ENCODE measurements around the gene MOGAT3.
A peak's percentile ranks its signal among the peaks of the same experiment; 100 is the strongest.

MOGAT3 gene

GRCh38 chr7:101161692-101162471 is 39.0 kb downstream of the MOGAT3 start:
- DNase-seq, result no peak
- Histone ChIP-seq H3K9me3 (ENCODE audit: control insufficient read depth, low read length) (no peaks in the 10 kb centered on the region), H3K4me1 (ENCODE audit: control insufficient read depth, insufficient read depth, low read length, poor library complexity, severe bottlenecking) (peaks cover 39% of the 10 kb centered on the region), H3K4me3 (ENCODE audit: insufficient read depth, low read depth, low read length, poor library complexity, severe bottlenecking) (no peak overlapping the region), H3K27me3 (replicated peaks; ENCODE audit: control insufficient read depth, insufficient read depth, low read length, poor library complexity, severe bottlenecking) (peaks cover 48% of the 10 kb centered on the region), H3K27ac (ENCODE audit: insufficient read depth, low read length, poor library complexity, severe bottlenecking) (no peak overlapping the region), H3K36me3 (ENCODE audit: control insufficient read depth, insufficient read depth, low read length) (peaks cover 11% of the 10 kb centered on the region)

GRCh38 chr7:101160910-101161309 is 39.9 kb downstream of the MOGAT3 start:
- peaks cover 32% of the 10 kb centered on the region for H3K4me1 ChIP-seq (ENCODE audit: control insufficient read depth, insufficient read depth, low read length, poor library complexity, severe bottlenecking)
- DNase-seq, result no peak
- no peak overlapping the region for H3K4me3 ChIP-seq (ENCODE audit: insufficient read depth, low read depth, low read length, poor library complexity, severe bottlenecking)
- peaks cover 38% of the 10 kb centered on the region for H3K27me3 ChIP-seq (replicated peaks; ENCODE audit: control insufficient read depth, insufficient read depth, low read length, poor library complexity, severe bottlenecking)
- no peaks in the 10 kb centered on the region for H3K9me3 ChIP-seq (ENCODE audit: control insufficient read depth, low read length)
- peaks cover 11% of the 10 kb centered on the region for H3K36me3 ChIP-seq (ENCODE audit: control insufficient read depth, insufficient read depth, low read length)
- no peak overlapping the region for H3K27ac ChIP-seq (ENCODE audit: insufficient read depth, low read length, poor library complexity, severe bottlenecking)

GRCh38 chr7:101159696-101160674 is 40.9 kb downstream of the MOGAT3 start:
- H3K27ac ChIP-seq (ENCODE audit: insufficient read depth, low read length, poor library complexity, severe bottlenecking), result no peak overlapping the region
- peaks cover 28% of the 10 kb centered on the region for H3K4me1 ChIP-seq (ENCODE audit: control insufficient read depth, insufficient read depth, low read length, poor library complexity, severe bottlenecking)
- no peaks in the 10 kb centered on the region for H3K9me3 ChIP-seq (ENCODE audit: control insufficient read depth, low read length)
- peaks cover 30% of the 10 kb centered on the region for H3K27me3 ChIP-seq (replicated peaks; ENCODE audit: control insufficient read depth, insufficient read depth, low read length, poor library complexity, severe bottlenecking)
- no peak for DNase-seq
- no peak overlapping the region for H3K4me3 ChIP-seq (ENCODE audit: insufficient read depth, low read depth, low read length, poor library complexity, severe bottlenecking)
- H3K36me3 ChIP-seq (ENCODE audit: control insufficient read depth, insufficient read depth, low read length), result peaks cover 11% of the 10 kb centered on the region

GRCh38 chr7:101156866-101157589 is 43.8 kb downstream of the MOGAT3 start:
- H3K4me1 ChIP-seq (ENCODE audit: control insufficient read depth, insufficient read depth, low read length, poor library complexity, severe bottlenecking), result peaks cover 18% of the 10 kb centered on the region
- H3K36me3 ChIP-seq (ENCODE audit: control insufficient read depth, insufficient read depth, low read length), result peaks cover 11% of the 10 kb centered on the region
- no peaks in the 10 kb centered on the region for H3K9me3 ChIP-seq (ENCODE audit: control insufficient read depth, low read length)
- DNase-seq, result no peak
- H3K27me3 ChIP-seq (replicated peaks; ENCODE audit: control insufficient read depth, insufficient read depth, low read length, poor library complexity, severe bottlenecking), result peaks cover 10% of the 10 kb centered on the region
- H3K27ac ChIP-seq (ENCODE audit: insufficient read depth, low read length, poor library complexity, severe bottlenecking), result no peak overlapping the region
- H3K4me3 ChIP-seq (ENCODE audit: insufficient read depth, low read depth, low read length, poor library complexity, severe bottlenecking), result no peak overlapping the region

GRCh38 chr7:101156277-101156676 is 44.6 kb downstream of the MOGAT3 start:
- peaks cover 18% of the 10 kb centered on the region for H3K4me1 ChIP-seq (ENCODE audit: control insufficient read depth, insufficient read depth, low read length, poor library complexity, severe bottlenecking)
- peaks cover 2% of the 10 kb centered on the region for H3K27me3 ChIP-seq (replicated peaks; ENCODE audit: control insufficient read depth, insufficient read depth, low read length, poor library complexity, severe bottlenecking)
- no peak overlapping the region for H3K27ac ChIP-seq (ENCODE audit: insufficient read depth, low read length, poor library complexity, severe bottlenecking)
- peaks cover 11% of the 10 kb centered on the region for H3K36me3 ChIP-seq (ENCODE audit: control insufficient read depth, insufficient read depth, low read length)
- H3K4me3 ChIP-seq (ENCODE audit: insufficient read depth, low read depth, low read length, poor library complexity, severe bottlenecking), result no peak overlapping the region
- no peaks in the 10 kb centered on the region for H3K9me3 ChIP-seq (ENCODE audit: control insufficient read depth, low read length)
- DNase-seq, result no peak

GRCh38 chr7:101155303-101155702 is 45.5 kb downstream of the MOGAT3 start:
- DNase-seq, result no peak
- Histone ChIP-seq H3K36me3 (ENCODE audit: control insufficient read depth, insufficient read depth, low read length) (peaks cover 11% of the 10 kb centered on the region), H3K27me3 (replicated peaks; ENCODE audit: control insufficient read depth, insufficient read depth, low read length, poor library complexity, severe bottlenecking) (no peaks in the 10 kb centered on the region), H3K27ac (ENCODE audit: insufficient read depth, low read length, poor library complexity, severe bottlenecking) (no peak overlapping the region), H3K4me1 (ENCODE audit: control insufficient read depth, insufficient read depth, low read length, poor library complexity, severe bottlenecking) (peaks cover 18% of the 10 kb centered on the region), H3K4me3 (ENCODE audit: insufficient read depth, low read depth, low read length, poor library complexity, severe bottlenecking) (peak overlapping the region; percentile 61), H3K9me3 (ENCODE audit: control insufficient read depth, low read length) (no peaks in the 10 kb centered on the region)

- peak overlapping the region; percentile 61 for H3K4me3 ChIP-seq (ENCODE audit: insufficient read depth, low read depth, low read length, poor library complexity, severe bottlenecking)
These were observed 46.1 kb downstream of the MOGAT3 start for GRCh38 chr7:101154693-101155102.

GRCh38 chr7:101153969-101154692 is 46.7 kb downstream of the MOGAT3 start, which contains the start of gene AP1S1:
Gene AP1S1, plus strand, starts transcription at chr7:101154476. Its CDS starts 39 bp downstream, at chr7:101154515.
- DNase-seq, result peak; percentile 81 to 89 (median 86)
- Histone ChIP-seq H3K4me3 (ENCODE audit: insufficient read depth, low read depth, low read length, poor library complexity, severe bottlenecking) (peak within 1 kb of the TSS; percentile 61), H3K27me3 (replicated peaks; ENCODE audit: control insufficient read depth, insufficient read depth, low read length, poor library complexity, severe bottlenecking) (no peaks in the 10 kb centered on the region), H3K4me1 (ENCODE audit: control insufficient read depth, insufficient read depth, low read length, poor library complexity, severe bottlenecking) (peaks cover 18% of the 10 kb centered on the region), H3K36me3 (ENCODE audit: control insufficient read depth, insufficient read depth, low read length) (peaks cover 7% of the 10 kb centered on the region), H3K9me3 (ENCODE audit: control insufficient read depth, low read length) (no peaks in the 10 kb centered on the region), H3K27ac (ENCODE audit: insufficient read depth, low read length, poor library complexity, severe bottlenecking) (peak within 1 kb of the TSS; percentile 3)

More at GRCh38 chr7:101154693-101155102, 46.1 kb downstream of the MOGAT3 start:
- Histone ChIP-seq H3K27ac (ENCODE audit: insufficient read depth, low read length, poor library complexity, severe bottlenecking) (peak overlapping the region; percentile 3), H3K9me3 (ENCODE audit: control insufficient read depth, low read length) (no peaks in the 10 kb centered on the region), H3K27me3 (replicated peaks; ENCODE audit: control insufficient read depth, insufficient read depth, low read length, poor library complexity, severe bottlenecking) (no peaks in the 10 kb centered on the region), H3K4me1 (ENCODE audit: control insufficient read depth, insufficient read depth, low read length, poor library complexity, severe bottlenecking) (peaks cover 18% of the 10 kb centered on the region), H3K36me3 (ENCODE audit: control insufficient read depth, insufficient read depth, low read length) (peaks cover 11% of the 10 kb centered on the region)
- DNase-seq, result no peak

Measured in effector memory CD4-positive, alpha-beta T cell (primary cell).